NCI-H526 (cell line): ENCODE results near the gene ST8SIA3.

Experiments
- DNase-seq, 2 experiments: peaks; one replicate each; lab custom pipeline; 2025; lab: John Stamatoyannopoulos, UW

ST8SIA3 gene, protein sequence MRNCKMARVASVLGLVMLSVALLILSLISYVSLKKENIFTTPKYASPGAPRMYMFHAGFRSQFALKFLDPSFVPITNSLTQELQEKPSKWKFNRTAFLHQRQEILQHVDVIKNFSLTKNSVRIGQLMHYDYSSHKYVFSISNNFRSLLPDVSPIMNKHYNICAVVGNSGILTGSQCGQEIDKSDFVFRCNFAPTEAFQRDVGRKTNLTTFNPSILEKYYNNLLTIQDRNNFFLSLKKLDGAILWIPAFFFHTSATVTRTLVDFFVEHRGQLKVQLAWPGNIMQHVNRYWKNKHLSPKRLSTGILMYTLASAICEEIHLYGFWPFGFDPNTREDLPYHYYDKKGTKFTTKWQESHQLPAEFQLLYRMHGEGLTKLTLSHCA

DNA sequence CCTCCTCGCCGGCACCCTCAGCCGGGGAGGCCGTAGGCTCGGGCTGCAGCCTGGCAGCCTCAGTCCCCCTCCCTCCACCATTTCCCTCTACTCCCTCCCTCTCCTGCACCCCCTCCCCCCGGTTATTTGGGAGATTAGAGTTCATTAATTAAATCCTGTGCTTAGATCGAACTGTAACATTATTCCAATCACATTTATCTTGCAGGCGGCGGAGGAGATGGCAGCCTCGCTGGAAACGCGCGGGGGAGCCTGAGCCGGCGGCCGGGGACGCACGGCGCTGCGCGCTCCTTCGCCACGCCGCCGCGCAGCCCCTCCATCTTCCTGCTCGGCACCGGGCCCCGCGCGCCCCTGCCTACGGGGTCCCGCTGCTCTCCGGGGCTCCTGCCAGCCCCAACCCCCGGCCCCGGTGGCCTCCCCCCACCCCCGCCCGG lies at the start of gene ST8SIA3:
Gene ST8SIA3, plus strand, starts transcription at position 287 of the 431 bp plus-strand sequence. CDS start 290 bp downstream, outside the sequence.
- peak in 1 of 2 experiments; percentile 38 for DNase-seq

DNA sequence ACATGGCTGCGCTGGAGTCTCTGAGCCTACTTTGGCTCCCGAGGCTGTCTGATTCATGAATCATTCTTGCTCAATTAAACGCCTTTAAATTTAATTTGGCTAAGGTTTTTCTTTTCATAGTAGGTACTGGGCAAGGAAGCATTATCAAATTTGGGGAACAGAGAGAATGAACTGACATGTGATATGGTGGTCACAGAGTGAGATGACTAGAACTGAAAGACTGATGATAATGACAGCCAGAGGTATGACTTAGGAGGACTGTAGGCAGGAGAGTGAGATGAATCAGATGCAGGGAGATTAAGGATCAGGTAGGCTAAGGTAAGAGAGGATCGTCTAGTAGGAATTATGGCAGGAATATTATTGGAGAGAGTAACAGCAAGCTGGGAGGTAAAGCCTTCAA lies 40.9 kb upstream of the ST8SIA3 start:
- DNase-seq: no peak

- no peak for DNase-seq
These were observed 39.8 kb upstream of the ST8SIA3 start for GRCh38 chr18:57312346-57313144.

GRCh38 chr18:57320603-57321002 lies 31.8 kb upstream of the ST8SIA3 start:
- no peak for DNase-seq

DNA sequence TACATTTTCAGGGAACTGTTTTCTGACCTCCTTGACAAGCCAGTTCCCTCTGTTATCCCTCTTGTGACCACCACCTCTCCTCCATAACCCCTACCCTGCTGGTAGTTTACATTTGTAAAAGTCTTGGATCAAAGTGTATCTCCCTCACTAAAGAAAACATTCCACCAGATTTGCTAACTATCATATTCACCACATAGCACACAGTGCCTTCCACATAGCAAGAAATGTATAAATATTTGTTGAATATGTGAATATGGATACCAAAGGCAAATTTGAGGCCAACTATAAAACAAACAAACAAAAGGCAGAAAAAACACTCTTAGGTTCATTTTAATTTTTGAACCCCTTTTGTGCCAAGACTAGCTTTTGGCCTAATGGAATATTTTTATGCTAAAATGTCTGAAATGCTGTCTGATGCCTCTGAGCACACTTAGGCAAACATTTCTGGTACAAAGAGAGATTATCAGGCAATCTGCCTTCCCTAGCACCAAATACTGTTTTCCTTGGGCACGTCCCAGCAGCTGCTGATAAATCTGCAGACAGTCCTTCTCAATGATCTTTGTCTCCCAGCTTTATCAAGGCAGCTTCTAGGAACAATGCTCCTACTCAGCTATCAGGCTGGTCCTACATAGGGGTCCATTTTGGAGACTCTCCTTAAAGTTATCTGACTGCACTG lies 26.7 kb upstream of the ST8SIA3 start:
- no peak for DNase-seq

- DNase-seq: no peak
These were observed 25.5 kb upstream of the ST8SIA3 start for GRCh38 chr18:57326718-57327323.

GRCh38 chr18:57328665-57329064 lies 23.7 kb upstream of the ST8SIA3 start:
- DNase-seq: no peak

- no peak for DNase-seq
These were observed 22.5 kb upstream of the ST8SIA3 start for GRCh38 chr18:57329856-57330255.

- DNase-seq: no peak
These were observed 20.6 kb upstream of the ST8SIA3 start for GRCh38 chr18:57331718-57332117.

DNA sequence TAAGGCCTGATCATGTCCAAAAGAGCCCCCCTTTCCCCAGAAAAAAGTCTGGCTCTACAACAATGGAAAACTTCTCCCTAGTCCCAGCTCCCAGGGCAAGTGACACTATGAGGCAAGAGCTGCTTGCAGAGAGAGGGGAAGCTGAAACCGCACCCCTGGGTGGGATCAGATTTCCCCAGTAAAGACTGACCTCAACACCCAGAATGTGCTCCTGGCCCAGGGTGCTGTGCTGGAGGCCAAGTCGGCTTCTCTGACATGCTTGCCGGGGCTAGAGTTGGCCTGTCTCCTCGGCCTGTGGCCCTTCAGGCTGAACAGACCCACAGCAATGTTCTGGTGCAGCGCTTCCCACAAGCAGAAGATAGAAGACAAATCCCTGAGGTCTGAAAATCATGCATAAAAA lies 18.4 kb upstream of the ST8SIA3 start:
- DNase-seq: no peak

DNA sequence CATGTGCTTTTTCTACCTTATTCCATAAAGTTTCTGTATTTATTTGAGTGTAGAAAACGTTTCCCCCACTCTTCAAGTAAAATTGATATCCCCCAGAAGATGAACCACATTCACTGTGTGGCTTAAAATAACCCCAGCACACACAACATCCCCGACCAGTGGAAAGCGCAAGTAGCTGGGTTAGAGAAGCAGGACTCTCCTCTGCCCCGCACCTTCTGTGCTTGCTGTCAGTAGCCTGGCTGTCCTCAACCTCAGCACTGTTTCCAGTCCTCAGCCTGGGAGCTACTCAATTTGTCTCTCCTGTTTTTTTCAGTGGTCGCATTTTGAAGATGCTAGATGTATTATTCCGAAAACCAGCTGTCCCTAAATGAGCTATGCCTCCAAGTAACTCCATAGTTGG lies 18.0 kb upstream of the ST8SIA3 start:
- DNase-seq: no peak

- no peak for DNase-seq
These were observed 16.0 kb upstream of the ST8SIA3 start for GRCh38 chr18:57336343-57336742.

DNA sequence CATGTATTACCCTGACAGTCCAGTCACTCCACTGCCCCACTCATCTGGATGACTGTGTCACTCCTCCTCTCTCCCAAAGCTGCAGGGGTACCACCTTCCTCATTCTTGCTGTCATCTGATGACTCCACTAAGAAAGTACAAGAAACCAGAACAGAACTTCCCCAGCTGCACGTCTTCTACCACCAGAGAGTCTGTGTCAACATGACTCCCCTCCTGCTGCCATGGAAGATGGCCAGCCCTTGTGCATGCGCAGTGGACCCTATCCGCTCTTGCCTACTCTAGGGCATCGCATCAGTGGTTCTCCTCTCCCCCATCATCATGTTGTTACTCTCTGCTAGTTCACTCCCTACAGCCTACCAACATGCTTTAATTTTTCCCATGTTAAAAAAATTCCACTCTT lies 14.5 kb upstream of the ST8SIA3 start:
- no peak for DNase-seq

DNA sequence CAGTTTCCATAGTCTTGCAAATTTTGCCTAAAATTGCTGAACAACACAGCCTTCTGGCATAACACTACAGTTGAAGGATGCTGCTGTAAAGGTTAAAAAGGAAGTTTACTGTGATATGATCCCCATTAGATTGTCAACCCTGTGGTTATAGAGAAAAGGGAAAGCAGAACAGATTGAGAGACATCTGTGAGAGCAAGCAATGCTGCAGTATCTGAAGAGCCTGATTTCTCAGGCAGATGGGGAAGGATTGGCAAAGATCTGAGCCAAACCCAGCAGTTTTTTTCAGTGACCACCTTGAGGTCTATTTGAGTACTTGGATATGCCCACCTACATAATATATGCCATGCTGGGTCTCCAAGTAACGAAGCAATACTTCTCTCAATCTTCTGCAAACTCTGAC lies 8.5 kb upstream of the ST8SIA3 start:
- DNase-seq: no peak

DNA sequence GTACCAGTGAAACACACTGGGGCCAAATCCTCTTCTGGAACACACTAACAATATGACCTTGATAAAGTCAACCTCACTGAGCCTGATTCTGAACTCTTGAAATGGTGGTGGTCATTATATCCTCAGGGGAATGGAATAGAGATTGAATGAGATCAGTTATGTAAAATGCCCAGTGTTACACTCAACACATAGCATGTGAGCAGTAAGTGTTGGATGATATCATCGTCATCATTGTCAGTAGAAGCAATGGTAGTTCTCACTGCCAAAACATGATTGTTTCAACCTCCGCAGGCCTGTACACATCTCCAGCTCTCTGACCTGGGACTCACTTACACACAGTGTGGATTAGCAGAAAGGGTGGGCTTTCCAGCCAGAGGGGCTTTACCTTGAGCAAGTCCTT lies 5.5 kb upstream of the ST8SIA3 start:
- DNase-seq: no peak

- DNase-seq: no peak
These were observed 4.6 kb upstream of the ST8SIA3 start for GRCh38 chr18:57347784-57348183.

DNA sequence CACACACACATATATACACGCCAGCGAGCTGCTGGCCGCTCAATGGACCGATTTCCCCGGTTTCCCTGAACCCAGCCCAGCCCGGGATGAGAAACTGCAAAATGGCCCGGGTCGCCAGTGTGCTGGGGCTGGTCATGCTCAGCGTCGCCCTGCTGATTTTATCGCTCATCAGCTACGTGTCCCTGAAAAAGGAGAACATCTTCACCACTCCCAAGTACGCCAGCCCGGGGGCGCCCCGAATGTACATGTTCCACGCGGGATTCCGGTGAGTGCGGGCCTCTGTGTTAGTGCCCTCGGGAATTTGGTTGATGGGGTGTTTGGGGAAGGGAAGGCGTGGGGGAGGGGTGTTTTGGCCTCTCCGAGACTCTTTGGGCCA lies 392 bp downstream of the ST8SIA3 start:
- peak in 1 of 2 experiments; percentile 63 for DNase-seq

GRCh38 chr18:57353137-57353939 lies 981 bp downstream of the ST8SIA3 start:
- peak; percentile 37 to 76 for DNase-seq

GRCh38 chr18:57353940-57354461 lies 1.6 kb downstream of the ST8SIA3 start:
- DNase-seq: peak; percentile 33 to 67

DNA sequence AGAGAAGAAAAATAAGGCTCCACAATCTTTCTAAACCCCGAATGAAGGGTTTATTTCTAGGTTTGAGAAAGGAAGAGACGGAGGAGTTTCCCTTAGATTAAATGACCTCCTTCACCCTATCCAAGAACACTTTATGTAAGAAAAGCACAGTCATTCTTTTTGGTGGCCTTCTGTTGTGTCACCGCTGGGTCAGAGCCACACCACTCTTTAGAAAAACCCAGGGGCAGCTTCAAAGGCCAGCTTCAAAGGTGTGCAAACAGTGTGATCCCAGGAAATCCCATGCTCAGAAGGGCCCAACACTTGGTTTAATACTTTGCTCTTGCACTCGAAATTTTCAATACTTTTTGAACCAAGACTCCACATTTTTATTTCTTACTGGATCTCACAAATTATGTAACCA lies 7.1 kb downstream of the ST8SIA3 start:
- no peak for DNase-seq

GRCh38 chr18:57362714-57363113 lies 10.4 kb downstream of the ST8SIA3 start:
- DNase-seq: no peak
